HCT116 (cell line): ENCODE results near the gene LRRC8B. TPM values are rescaled to one million over a fixed set of nuclear protein-coding genes. Genes with fewer than 3 reads are reported as not detected.
"Not testable (repeated sequence)": the region's sequence is repeated elsewhere in the genome, so short reads cannot be mapped to it uniquely, and the experiment has no call there.

Experiments used
- ATAC-seq: fragments of 200-7000 bp; cut with Tn5 transposase; 2 replicates; pipeline ENCODE4 v1.9.1; 2020; ENCODE audit warnings: mild to moderate bottlenecking, moderate library complexity
- BruUV-seq: library from RNA; stranded (reverse); fragments of 400-500 nt; replicated peaks from 2 replicates; lab custom pipeline; 2021; lab: Mats Ljungman, UMichigan
- CTCF ChIA-PET: fragments of 300-600 bp; sonication (Branson Sonifier 250); formaldehyde crosslinking; loops from one replicate; lab custom pipeline; 2021; ENCODE audit warnings: antibody characterized with exemption; lab: Charles Lee
- POLR2A ChIA-PET: fragments of 300-600, 350-600 bp; sonication (Branson Sonifier 250); formaldehyde crosslinking; loops from one replicate; lab custom pipeline; 2021; ENCODE audit warnings: antibody characterized with exemption; lab: Charles Lee
- RAD21 ChIA-PET, 2 experiments: fragments of 300-600 bp; sonication (Branson Sonifier 250); formaldehyde crosslinking; loops; one replicate each; lab custom pipeline; 2023; ENCODE audit warnings: low total read pairs in 2 of 2; ENCODE audit not compliant: uncharacterized antibody in 2 of 2, unreplicated experiment in 2 of 2, low non-redundant PET in 1 of 2; lab: Charles Lee
- DNase-seq: peaks from one replicate; pipeline ENCODE4 v3.0.0-alpha.2; 2010; ENCODE audit warnings: low read depth, low spot score
- H2AFZ ChIP-seq: fragments of 200-600 bp; shearing (Covaris generic), sonication (generic); 2 replicates; pipeline ENCODE4 v1.6.1; 2017; ENCODE audit warnings: low read depth, mixed run types, mixed read lengths, antibody characterized with exemption, low read length; ENCODE audit not compliant: poor library complexity, severe bottlenecking
- H3K27ac ChIP-seq: 2 replicates; pipeline ENCODE4 v1.5.1; 2012; ENCODE audit warnings: low read depth, low read length
- H3K27me3 ChIP-seq: fragments of 200-600 bp; sonication (generic); 2 replicates; pipeline ENCODE4 v1.6.1; 2016; ENCODE audit warnings: mixed run types, low read length, mixed read lengths; ENCODE audit not compliant: insufficient read depth
- H3K36me3 ChIP-seq, 2 experiments: fragments of 200-500 bp in 1 of 2; fragments of 200-600 bp in 1 of 2; sonication (Bioruptor generic) in 1 of 2; sonication (generic) in 1 of 2; 2 replicates each; pipeline versions ENCODE4 v1.5.1 to v1.6.1; 2014 to 2016; ENCODE audit warnings: low read length in 2 of 2, inconsistent platforms in 1 of 2, mixed read lengths in 1 of 2, mixed run types in 1 of 2; ENCODE audit not compliant: insufficient read depth in 2 of 2, control insufficient read depth in 1 of 2
- H3K4me1 ChIP-seq, 2 experiments: fragments of 200-600 bp in 1 of 2; sonication (generic) in 1 of 2; 2 replicates each; pipeline versions ENCODE4 v1.5.1 to v1.6.1; 2012 to 2017; ENCODE audit warnings: low read length in 2 of 2, inconsistent platforms in 1 of 2, mild to moderate bottlenecking in 1 of 2, mixed read lengths in 1 of 2, mixed run types in 1 of 2, moderate library complexity in 1 of 2; ENCODE audit not compliant: insufficient read depth in 2 of 2, control insufficient read depth in 1 of 2
- H3K4me2 ChIP-seq: fragments of 200-600 bp; sonication (generic); 2 replicates; pipeline ENCODE4 v1.6.1; 2017; ENCODE audit warnings: mixed run types, low read length, mixed read lengths
- H3K4me3 ChIP-seq, 2 experiments: fragments of 200-600 bp in 1 of 2; sonication (generic) in 1 of 2; replicated peaks in 1 of 2; 2 replicates each; pipeline ENCODE4 v1.5.1; 2011 to 2016; ENCODE audit warnings: low read length in 2 of 2, control low read depth in 1 of 2, low read depth in 1 of 2, mild to moderate bottlenecking in 1 of 2, mixed read lengths in 1 of 2, mixed run types in 1 of 2
- H3K79me2 ChIP-seq: fragments of 200-600 bp; sonication (generic); 2 replicates; pipeline ENCODE4 v1.6.1; 2017; ENCODE audit warnings: mild to moderate bottlenecking, mixed run types, low read length, moderate library complexity, mixed read lengths; ENCODE audit not compliant: insufficient read depth
- H3K9ac ChIP-seq: fragments of 200-600 bp; sonication (generic); 2 replicates; pipeline ENCODE4 v1.6.1; 2016; ENCODE audit warnings: low read length, mixed read lengths
- H3K9me2 ChIP-seq: fragments of 200-600 bp; sonication (generic), shearing (Covaris generic); 2 replicates; pipeline ENCODE4 v1.6.1; 2017; ENCODE audit warnings: mixed run types, mild to moderate bottlenecking, moderate library complexity; ENCODE audit not compliant: insufficient read depth
- H3K9me3 ChIP-seq, 2 experiments: fragments of 200-500 bp in 1 of 2; fragments of 200-600 bp in 1 of 2; sonication (Bioruptor generic) in 1 of 2; sonication (generic) in 1 of 2; 2 replicates each; pipeline ENCODE4 v1.6.1; 2014 to 2017; ENCODE audit warnings: low read length in 2 of 2, mixed read lengths in 2 of 2, inconsistent platforms in 1 of 2, low read depth in 1 of 2, mild to moderate bottlenecking in 1 of 2, mixed run types in 1 of 2, moderate library complexity in 1 of 2; ENCODE audit not compliant: control insufficient read depth in 1 of 2, insufficient read depth in 1 of 2
- H4K20me1 ChIP-seq: fragments of 200-600 bp; sonication (generic), shearing (Covaris generic); 2 replicates; pipeline ENCODE4 v1.6.1; 2017; ENCODE audit warnings: mixed run types, mild to moderate bottlenecking, moderate library complexity; ENCODE audit not compliant: insufficient read depth
- CBX3 ChIP-seq: IDR thresholded peaks from 2 replicates; pipeline ENCODE4 v1.6.1; 2012; ENCODE audit warnings: low read depth
- EGR1 ChIP-seq: IDR thresholded peaks from 2 replicates; pipeline ENCODE4 v1.6.1; 2012; ENCODE audit warnings: low read depth
- POLR2A ChIP-seq: IDR thresholded peaks from 2 replicates; pipeline ENCODE4 v1.7.0; 2011; ENCODE audit warnings: borderline replicate concordance; ENCODE audit not compliant: insufficient read depth, insufficient read length; ENCODE audit errors: extremely low read depth
- POLR2AphosphoS5 ChIP-seq: IDR thresholded peaks from 2 replicates; pipeline ENCODE4 v1.6.1; 2011; ENCODE audit warnings: mild to moderate bottlenecking, low read depth, low read length, moderate library complexity
- SIN3A ChIP-seq: IDR thresholded peaks from 2 replicates; pipeline ENCODE4 v1.6.1; 2012; ENCODE audit warnings: low read depth
- SP1 ChIP-seq: IDR thresholded peaks from 2 replicates; pipeline ENCODE4 v1.6.1; 2012; ENCODE audit warnings: low read depth
- TCF7L2 ChIP-seq: IDR thresholded peaks from 2 replicates; pipeline ENCODE4 v1.7.0; 2011; ENCODE audit warnings: borderline replicate concordance, inconsistent platforms; ENCODE audit not compliant: insufficient read depth, insufficient read length; ENCODE audit errors: extremely low read depth
- YY1 ChIP-seq: IDR thresholded peaks from 2 replicates; pipeline ENCODE4 v1.6.1; 2011; ENCODE audit warnings: low read length, low read depth, moderate library complexity, mild to moderate bottlenecking; ENCODE audit not compliant: insufficient replicate concordance; ENCODE audit errors: extremely low read depth
- ZFX ChIP-seq: fragments of 450-650 bp; IDR thresholded peaks from 2 replicates; pipeline ENCODE4 v1.6.1; 2017
- intact Hi-C: fragments of 100-400 bp; cut with micrococcal nuclease; formaldehyde crosslinking; loops from 2 replicates; pipeline ENCODE4 v1.10.0; 2022
- total RNA-seq: library from RNA; stranded (reverse); gene quantifications from one replicate; pipeline ENCODE4 v1.2.1, GENCODE V29; 2021; ENCODE audit not compliant: unreplicated experiment
- TF ChIP-seq, protein P1 (sequence below): IDR thresholded peaks from 2 replicates; pipeline ENCODE4 v1.6.1; 2012

LRRC8B gene
- total RNA-seq, 1 experiment from 2014 or later, result 17.9 TPM

DNA sequence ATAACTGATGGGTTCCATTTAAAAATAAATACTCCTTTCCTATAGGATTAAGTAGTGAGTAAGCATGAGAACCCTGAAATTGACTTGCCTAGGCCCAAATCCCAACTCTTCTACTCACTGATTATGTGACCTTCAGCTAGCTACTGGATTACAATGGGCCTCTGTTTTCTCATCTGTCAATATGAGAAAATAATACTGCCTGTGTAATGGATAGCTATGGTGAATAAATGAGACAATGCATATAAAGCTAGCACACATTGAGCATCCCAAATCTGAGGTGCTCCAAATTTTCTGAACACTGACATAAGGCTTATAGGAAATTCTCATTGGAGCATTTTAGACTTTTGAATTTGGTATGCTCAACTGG lies 103.0 kb downstream of the LRRC8B start:
- Histone ChIP-seq H3K9me3 (no peaks in the 10 kb centered on the region), H3K36me3 (no peaks in the 10 kb centered on the region), H3K27me3 (no peaks in the 10 kb centered on the region), H2AFZ (no peak overlapping the region), H4K20me1 (peaks cover 3% of the 10 kb centered on the region; the same call in 1 of the 2 replicates), H3K9ac (no peak overlapping the region), H3K4me2 (no peak overlapping the region), H3K27ac (no peak overlapping the region), H3K79me2 (no peaks in the 10 kb centered on the region), H3K9me2 (no peaks in the 10 kb centered on the region), H3K4me1 (peaks cover 5 to 9% of the 10 kb centered on the region in 2 experiments; a peak in 3 of 4 replicates), H3K4me3 (no peak overlapping the region)
- ChIA-PET CTCF (no interaction called here), POLR2A (no interaction called here), RAD21 (no interaction called here)
- no TSS peak for BruUV-seq
- ATAC-seq (no peak), DNase-seq (no peak)
- TF ChIP-seq YY1 (no peak), POLR2AphosphoS5 (no peak), EGR1 (no peak), TCF7L2 (no peak), ZFX (no peak), POLR2A (no peak), SP1 (no peak)
- TF ChIP-seq, protein P1, sequence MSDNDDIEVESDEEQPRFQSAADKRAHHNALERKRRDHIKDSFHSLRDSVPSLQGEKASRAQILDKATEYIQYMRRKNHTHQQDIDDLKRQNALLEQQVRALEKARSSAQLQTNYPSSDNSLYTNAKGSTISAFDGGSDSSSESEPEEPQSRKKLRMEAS, result no peak
- intact Hi-C loops, result loop anchor here (10.0 kb wide), 1 partner anchor 347 kb away; no protein-coding TSS in a partner anchor

DNA sequence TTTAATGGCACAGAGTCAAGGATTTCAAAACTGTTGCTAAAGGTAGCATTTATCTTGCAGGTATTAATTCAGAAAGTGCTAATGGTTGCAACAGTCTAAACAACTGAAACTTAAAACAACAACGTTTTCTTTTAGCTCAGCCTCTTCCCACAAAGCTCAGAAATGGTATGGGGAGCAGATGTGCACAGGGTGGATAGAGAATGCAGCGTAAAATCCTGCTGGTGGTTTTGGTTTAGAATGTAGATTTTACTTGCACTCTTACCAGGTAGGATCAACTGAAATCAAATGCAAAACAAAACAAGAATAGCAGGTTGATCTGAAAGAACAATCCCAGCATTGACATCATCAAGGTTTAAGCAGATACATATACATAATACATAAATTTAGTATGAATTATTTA lies 104.5 kb downstream of the LRRC8B start:
- H3K27me3 ChIP-seq, result no peaks in the 10 kb centered on the region
- RAD21 ChIA-PET, result no interaction called here
- no peaks in the 10 kb centered on the region for H3K9me2 ChIP-seq
- H3K36me3 ChIP-seq, result no peaks in the 10 kb centered on the region
- intact Hi-C loops, result loop anchor here (10.0 kb wide), 1 partner anchor 346 kb away; no protein-coding TSS in a partner anchor
- POLR2A ChIA-PET, result no interaction called here
- no peak for TF ChIP-seq SIN3A
- TF ChIP-seq CBX3, result no peak
- H3K79me2 ChIP-seq, result peaks cover 4% of the 10 kb centered on the region
- H3K27ac ChIP-seq, result no peak overlapping the region
- no peak overlapping the region for H3K4me2 ChIP-seq
- H3K9me3 ChIP-seq, result no peaks in the 10 kb centered on the region
- no TSS peak for BruUV-seq
- no peak for ATAC-seq
- CTCF ChIA-PET, result no interaction called here
- no peak overlapping the region for H2AFZ ChIP-seq
- peaks cover 5 to 15% of the 10 kb centered on the region in 2 experiments; a peak in 3 of 4 replicates for H3K4me1 ChIP-seq
- no peak for DNase-seq
- H3K9ac ChIP-seq, result no peak overlapping the region
- peaks cover 3% of the 10 kb centered on the region; the same call in 1 of the 2 replicates for H4K20me1 ChIP-seq
- H3K4me3 ChIP-seq, result no peak overlapping the region

DNA sequence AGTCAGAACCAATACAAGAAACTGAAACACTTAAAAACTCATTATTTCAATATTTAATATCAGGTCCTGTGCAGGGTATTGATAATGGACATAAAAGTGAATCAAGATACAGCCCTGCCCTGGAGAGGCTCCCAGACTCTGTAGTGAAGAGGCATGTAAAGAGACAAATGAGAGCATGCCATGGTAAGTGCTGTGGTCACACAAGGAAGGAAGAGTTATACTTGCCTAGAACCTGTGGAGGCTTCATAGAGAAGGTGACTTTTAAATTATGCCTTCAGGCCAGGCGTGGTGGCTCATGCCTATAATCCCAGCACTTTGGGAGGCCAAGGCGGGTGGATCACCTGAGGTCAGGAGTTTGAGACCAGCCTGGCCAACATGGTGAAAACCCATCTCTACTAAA lies 105.0 kb downstream of the LRRC8B start:
- H3K4me2 ChIP-seq, H3K79me2 ChIP-seq, H3K4me3 ChIP-seq, POLR2A ChIA-PET, H3K9me3 ChIP-seq, H4K20me1 ChIP-seq, H3K27ac ChIP-seq, H3K9me2 ChIP-seq, CTCF ChIA-PET, H3K27me3 ChIP-seq, DNase-seq, ATAC-seq, H2AFZ ChIP-seq, H3K36me3 ChIP-seq, H3K9ac ChIP-seq, BruUV-seq, RAD21 ChIA-PET: not testable (repeated sequence)
- peaks cover 5 to 19% of the 10 kb centered on the region in 2 experiments; a peak in 3 of 4 replicates for H3K4me1 ChIP-seq
- intact Hi-C loops, result loop anchor here (10.0 kb wide), 1 partner anchor 345 kb away; no protein-coding TSS in a partner anchor
